Adrenal gland (tissue), 5 donors: ENCODE measurements around the gene GALNT10.

Source experiments
- CTCF ChIP-seq, 6 experiments: fragments of 450-650 bp in 4 of 6; fragments of 200-600 bp in 2 of 6; sonication (generic) in 1 of 6; IDR thresholded peaks; 1 replicate in 5 of 6; 2 replicates in 1 of 6; pipeline versions ENCODE4 v1.5.1 to v1.8.0; 2016 to 2021; ENCODE audit warnings: antibody characterized with exemption in 6 of 6, mild to moderate bottlenecking in 2 of 6, moderate library complexity in 1 of 6
- POLR2A ChIP-seq, 2 donors: fragments of 450-650 bp; IDR thresholded peaks; one replicate each; pipeline ENCODE4 v1.6.1; 2017; ENCODE audit warnings: antibody characterized with exemption in 2 of 2, mild to moderate bottlenecking in 2 of 2, moderate library complexity in 1 of 2
- donor health status: DM: no; HTN: no; CAD: no.

- TF ChIP-seq POLR2A (IDR thresholded peaks at IDR 0.05) (no peak), CTCF (IDR thresholded peaks at IDR 0.05) (peak in 4 of 6 experiments; percentile 11 to 29 (median 12))
These were observed 231.3 kb downstream of the GALNT10 start for GRCh38 chr5:154421868-154422267.
